ENCODE measurements around the gene PRDX2.

- TF ChIP-seq POLR2A (IDR thresholded peaks at IDR 0.05; ENCODE audit: low read length), result no peak
- TF ChIP-seq GATA1 (IDR thresholded peaks at IDR 0.05; ENCODE audit: low read depth, low read length), result no peak
Measured at GRCh38 chr19:12802267-12803106, 887 bp upstream of the PRDX2 start.
